Measurements from ENCODE around the gene GRM8.

- TF ChIP-seq, protein P1, sequence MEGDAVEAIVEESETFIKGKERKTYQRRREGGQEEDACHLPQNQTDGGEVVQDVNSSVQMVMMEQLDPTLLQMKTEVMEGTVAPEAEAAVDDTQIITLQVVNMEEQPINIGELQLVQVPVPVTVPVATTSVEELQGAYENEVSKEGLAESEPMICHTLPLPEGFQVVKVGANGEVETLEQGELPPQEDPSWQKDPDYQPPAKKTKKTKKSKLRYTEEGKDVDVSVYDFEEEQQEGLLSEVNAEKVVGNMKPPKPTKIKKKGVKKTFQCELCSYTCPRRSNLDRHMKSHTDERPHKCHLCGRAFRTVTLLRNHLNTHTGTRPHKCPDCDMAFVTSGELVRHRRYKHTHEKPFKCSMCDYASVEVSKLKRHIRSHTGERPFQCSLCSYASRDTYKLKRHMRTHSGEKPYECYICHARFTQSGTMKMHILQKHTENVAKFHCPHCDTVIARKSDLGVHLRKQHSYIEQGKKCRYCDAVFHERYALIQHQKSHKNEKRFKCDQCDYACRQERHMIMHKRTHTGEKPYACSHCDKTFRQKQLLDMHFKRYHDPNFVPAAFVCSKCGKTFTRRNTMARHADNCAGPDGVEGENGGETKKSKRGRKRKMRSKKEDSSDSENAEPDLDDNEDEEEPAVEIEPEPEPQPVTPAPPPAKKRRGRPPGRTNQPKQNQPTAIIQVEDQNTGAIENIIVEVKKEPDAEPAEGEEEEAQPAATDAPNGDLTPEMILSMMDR (IDR thresholded peaks at IDR 0.05) = no peak
- TF ChIP-seq POLR2AphosphoS5 (IDR thresholded peaks at IDR 0.05; ENCODE audit: low read depth, low read length) (no peak), TCF7L2 (IDR thresholded peaks at IDR 0.05; ENCODE audit: low read depth, low read length) (no peak)
- TF ChIP-seq, protein P2, sequence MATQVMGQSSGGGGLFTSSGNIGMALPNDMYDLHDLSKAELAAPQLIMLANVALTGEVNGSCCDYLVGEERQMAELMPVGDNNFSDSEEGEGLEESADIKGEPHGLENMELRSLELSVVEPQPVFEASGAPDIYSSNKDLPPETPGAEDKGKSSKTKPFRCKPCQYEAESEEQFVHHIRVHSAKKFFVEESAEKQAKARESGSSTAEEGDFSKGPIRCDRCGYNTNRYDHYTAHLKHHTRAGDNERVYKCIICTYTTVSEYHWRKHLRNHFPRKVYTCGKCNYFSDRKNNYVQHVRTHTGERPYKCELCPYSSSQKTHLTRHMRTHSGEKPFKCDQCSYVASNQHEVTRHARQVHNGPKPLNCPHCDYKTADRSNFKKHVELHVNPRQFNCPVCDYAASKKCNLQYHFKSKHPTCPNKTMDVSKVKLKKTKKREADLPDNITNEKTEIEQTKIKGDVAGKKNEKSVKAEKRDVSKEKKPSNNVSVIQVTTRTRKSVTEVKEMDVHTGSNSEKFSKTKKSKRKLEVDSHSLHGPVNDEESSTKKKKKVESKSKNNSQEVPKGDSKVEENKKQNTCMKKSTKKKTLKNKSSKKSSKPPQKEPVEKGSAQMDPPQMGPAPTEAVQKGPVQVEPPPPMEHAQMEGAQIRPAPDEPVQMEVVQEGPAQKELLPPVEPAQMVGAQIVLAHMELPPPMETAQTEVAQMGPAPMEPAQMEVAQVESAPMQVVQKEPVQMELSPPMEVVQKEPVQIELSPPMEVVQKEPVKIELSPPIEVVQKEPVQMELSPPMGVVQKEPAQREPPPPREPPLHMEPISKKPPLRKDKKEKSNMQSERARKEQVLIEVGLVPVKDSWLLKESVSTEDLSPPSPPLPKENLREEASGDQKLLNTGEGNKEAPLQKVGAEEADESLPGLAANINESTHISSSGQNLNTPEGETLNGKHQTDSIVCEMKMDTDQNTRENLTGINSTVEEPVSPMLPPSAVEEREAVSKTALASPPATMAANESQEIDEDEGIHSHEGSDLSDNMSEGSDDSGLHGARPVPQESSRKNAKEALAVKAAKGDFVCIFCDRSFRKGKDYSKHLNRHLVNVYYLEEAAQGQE (IDR thresholded peaks at IDR 0.05; ENCODE audit: insufficient read depth in 1 of 2, low read depth in 2 of 2, low read length in 1 of 2) = no peak
Measured at GRCh38 chr7:126511046-126511445, 741.7 kb downstream of the GRM8 start.
